Neuronal stem cell (in vitro differentiated cells): ENCODE data around the gene PLEKHA6.
A peak's percentile ranks its signal among the peaks of the same experiment; 100 is the strongest.

Experiments used
- DNase-seq: peaks from one replicate; pipeline ENCODE4 v3.0.0-alpha.2; 2013; ENCODE audit warnings: low spot score
- H2AFZ ChIP-seq: one replicate; pipeline ENCODE4 v1.6.1; 2013; ENCODE audit warnings: mild to moderate bottlenecking, low read length, inconsistent platforms
- H2AK5ac ChIP-seq: 2 replicates; pipeline ENCODE4 v1.6.1; 2013; ENCODE audit warnings: low read depth, mild to moderate bottlenecking, inconsistent platforms, low read length, moderate library complexity, mixed read lengths
- H2BK120ac ChIP-seq: 2 replicates; pipeline ENCODE4 v1.6.1; 2013; ENCODE audit warnings: low read depth, mild to moderate bottlenecking, inconsistent platforms, low read length, moderate library complexity, mixed read lengths
- H2BK12ac ChIP-seq: one replicate; pipeline ENCODE4 v1.6.1; 2013; ENCODE audit warnings: low read length, inconsistent platforms
- H2BK15ac ChIP-seq: 2 replicates; pipeline ENCODE4 v1.6.1; 2013; ENCODE audit warnings: mild to moderate bottlenecking, low read length, inconsistent platforms, mixed read lengths
- H2BK5ac ChIP-seq: one replicate; pipeline ENCODE4 v1.6.1; 2013; ENCODE audit warnings: inconsistent platforms, mild to moderate bottlenecking, low read length, moderate library complexity
- H3K14ac ChIP-seq: one replicate; pipeline ENCODE4 v1.6.1; 2013; ENCODE audit warnings: low read length, inconsistent platforms
- H3K18ac ChIP-seq: 2 replicates; pipeline ENCODE4 v1.6.1; 2013; ENCODE audit warnings: low read length, inconsistent platforms
- H3K23ac ChIP-seq: 2 replicates; pipeline ENCODE4 v1.6.1; 2013; ENCODE audit warnings: low read depth, mild to moderate bottlenecking, mixed read lengths, low read length, inconsistent platforms; ENCODE audit not compliant: poor library complexity
- H3K27ac ChIP-seq: replicated peaks from 3 replicates; pipeline ENCODE4 v1.5.1; 2013; ENCODE audit warnings: low read length, inconsistent platforms
- H3K27me3 ChIP-seq, 3 experiments: 2 replicates each; pipeline ENCODE4 v1.6.1; 2013; ENCODE audit warnings: low read length in 3 of 3, mild to moderate bottlenecking in 2 of 3, inconsistent platforms in 1 of 3, low read depth in 1 of 3, mixed read lengths in 1 of 3, moderate library complexity in 1 of 3; ENCODE audit not compliant: control insufficient read depth in 3 of 3, insufficient read depth in 3 of 3
- H3K36me3 ChIP-seq, 2 donors: replicated peaks in 1 of 2; 2 replicates each; pipeline ENCODE4 v1.6.1; 2013; ENCODE audit warnings: low read length in 2 of 2; ENCODE audit not compliant: control insufficient read depth in 2 of 2, insufficient read depth in 2 of 2
- H3K4ac ChIP-seq: 2 replicates; pipeline ENCODE4 v1.6.1; 2013; ENCODE audit warnings: inconsistent platforms, mild to moderate bottlenecking, low read length, moderate library complexity
- H3K4me1 ChIP-seq, 2 donors: 1 replicate in 1 of 2; 2 replicates in 1 of 2; pipeline ENCODE4 v1.6.1; 2013; ENCODE audit warnings: low read length in 2 of 2, low read depth in 1 of 2; ENCODE audit not compliant: control insufficient read depth in 2 of 2, insufficient read depth in 1 of 2
- H3K4me2 ChIP-seq: one replicate; pipeline ENCODE4 v1.6.1; 2013; ENCODE audit warnings: mild to moderate bottlenecking, low read length, inconsistent platforms; ENCODE audit not compliant: insufficient read depth, poor library complexity, severe bottlenecking
- H3K4me3 ChIP-seq, 2 donors: 2 replicates each; pipeline ENCODE4 v1.5.1; 2013; ENCODE audit warnings: low read length in 2 of 2, mild to moderate bottlenecking in 2 of 2, inconsistent platforms in 1 of 2, moderate library complexity in 1 of 2
- H3K79me1 ChIP-seq: one replicate; pipeline ENCODE4 v1.6.1; 2013; ENCODE audit warnings: low read depth, mild to moderate bottlenecking, inconsistent platforms, low read length, moderate library complexity
- H3K9ac ChIP-seq: one replicate; pipeline ENCODE4 v1.6.1; 2013; ENCODE audit warnings: mild to moderate bottlenecking, low read depth, low read length, inconsistent platforms; ENCODE audit not compliant: poor library complexity
- H3K9me3 ChIP-seq, 2 donors: replicated peaks in 1 of 2; 2 replicates each; pipeline versions ENCODE3 to v1.6.1; 2013; ENCODE audit warnings: low read length in 2 of 2, mild to moderate bottlenecking in 2 of 2, inconsistent platforms in 1 of 2, low read depth in 1 of 2, mixed read lengths in 1 of 2, moderate library complexity in 1 of 2; ENCODE audit not compliant: control insufficient read depth in 2 of 2, insufficient read depth in 1 of 2
- H4K8ac ChIP-seq: one replicate; pipeline ENCODE4 v1.6.1; 2013; ENCODE audit warnings: low read depth, mild to moderate bottlenecking, inconsistent platforms, low read length, moderate library complexity
- H4K91ac ChIP-seq: one replicate; pipeline ENCODE4 v1.6.1; 2013; ENCODE audit warnings: low read length, low read depth, mild to moderate bottlenecking, inconsistent platforms; ENCODE audit not compliant: poor library complexity
- WGBS, 2 donors: extraction: QIAGEN DNeasy Blood & Tissue Kit; methylation state at CpG; one replicate each; pipeline ENCODE4 v1.1.7; 2013; ENCODE audit warnings: missing lambda C conversion rate in 2 of 2, mixed read lengths in 1 of 2; ENCODE audit not compliant: insufficient read length in 2 of 2, insufficient replicate concordance in 1 of 2; ENCODE audit errors: extremely low coverage in 2 of 2; 5-methylcytosine and 5-hydroxymethylcytosine counted together

The PLEKHA6 gene

DNA sequence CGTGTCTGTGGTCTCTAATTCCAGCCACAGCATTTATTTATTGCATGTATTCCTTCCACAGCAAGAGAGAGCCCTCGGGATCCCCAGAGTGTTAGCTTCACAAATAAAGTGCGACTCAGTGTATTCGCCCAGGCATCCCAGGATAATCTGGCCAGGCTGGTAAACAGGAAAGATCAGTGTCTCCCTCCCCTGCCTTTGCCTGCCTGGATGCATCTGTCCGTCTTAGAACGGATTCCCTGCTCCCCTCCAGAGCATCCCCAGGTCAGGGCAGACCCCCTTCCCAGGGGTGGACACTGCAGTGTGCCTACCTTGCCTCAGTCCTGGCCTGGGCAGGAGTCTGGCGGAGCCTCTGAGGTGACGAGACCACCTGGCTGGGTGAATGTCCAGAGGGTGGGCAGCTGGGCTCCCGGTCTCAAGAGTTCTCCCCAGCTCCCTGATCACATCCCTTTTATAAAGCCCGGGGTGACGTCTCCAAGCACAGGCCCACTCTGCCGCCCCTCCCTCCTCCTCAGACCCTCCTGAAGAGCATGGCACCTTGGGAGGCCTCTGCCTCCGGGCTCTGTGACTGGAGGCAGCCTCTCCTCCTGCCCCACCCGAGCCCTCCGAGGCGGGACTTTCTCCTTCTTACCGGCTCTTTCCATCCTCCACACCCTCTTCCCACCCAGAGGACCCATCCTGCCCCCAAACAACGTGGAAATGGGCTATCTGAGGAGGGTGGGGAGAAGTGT lies 163.5 kb downstream of the PLEKHA6 start, which contains the start of gene KISS1:
KISS1 (minus strand) TSS at position 424 of the 728 bp plus-strand sequence. CDS start 3,615 bp downstream, outside the sequence.
- Histone ChIP-seq H3K14ac (no peak within 1 kb of the TSS), H3K4ac (no peak within 1 kb of the TSS), H3K4me3 (peak within 1 kb of the TSS in 1 of 2 donors; percentile 73), H4K8ac (peak within 1 kb of the TSS; percentile 89), H3K23ac (peak within 1 kb of the TSS; percentile 87), H3K27me3 (peaks cover 0 to 70% (median 4%) of the 10 kb centered on the region in 3 experiments), H2BK5ac (no peak within 1 kb of the TSS), H2AFZ (no peak within 1 kb of the TSS), H3K4me2 (no peak within 1 kb of the TSS), H3K79me1 (peaks cover 2% of the 10 kb centered on the region), H3K27ac (no peak within 1 kb of the TSS), H3K4me1 (peaks cover 4 to 5% of the 10 kb centered on the region in 2 donors), H3K18ac (peak within 1 kb of the TSS; percentile 41), H2BK15ac (no peak within 1 kb of the TSS), H3K9ac (peak within 1 kb of the TSS; percentile 68), H2BK120ac (no peak within 1 kb of the TSS), H2BK12ac (no peak within 1 kb of the TSS), H3K36me3 (no peaks in the 10 kb centered on the region), H3K9me3 (peaks cover 0 to 4% of the 10 kb centered on the region in 2 donors), H2AK5ac (no peak within 1 kb of the TSS), H4K91ac (no peak within 1 kb of the TSS)
- WGBS, 2 donors = no CpG with 5 or more reads among the region's 18 CpGs
- no peak for DNase-seq

DNA sequence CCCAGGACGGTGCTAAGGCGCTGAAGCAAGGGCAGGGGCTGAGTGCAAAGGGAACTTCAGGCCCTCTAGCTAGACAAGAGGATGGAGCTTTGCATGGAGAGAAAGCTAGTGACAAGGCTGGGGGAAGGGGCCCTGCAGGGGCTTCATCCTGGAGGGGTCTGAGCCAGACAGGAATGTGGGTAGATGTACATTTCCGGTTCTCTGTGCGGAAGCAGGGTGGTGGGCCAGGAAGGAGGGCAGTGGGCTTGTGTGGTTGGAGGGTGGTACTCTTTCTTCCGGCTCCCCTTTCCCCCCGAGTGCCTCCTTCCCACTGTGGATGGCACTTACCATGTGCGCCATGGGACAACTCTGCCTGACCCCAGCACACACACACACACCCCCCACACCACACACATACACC lies 165.0 kb downstream of the PLEKHA6 start:
- Histone ChIP-seq H3K27me3 (peaks cover 0 to 74% (median 12%) of the 10 kb centered on the region in 3 experiments), H2BK12ac (peak overlapping the region; percentile 85), H3K9ac (no peak overlapping the region), H3K23ac (peak overlapping the region; percentile 87), H2BK120ac (no peak overlapping the region), H3K4me2 (no peak overlapping the region), H2BK15ac (no peak overlapping the region), H3K4me1 (peaks cover 4 to 7% of the 10 kb centered on the region in 2 donors), H4K8ac (no peak overlapping the region), H3K9me3 (peaks cover 0 to 4% of the 10 kb centered on the region in 2 donors), H3K79me1 (peaks cover 2% of the 10 kb centered on the region), H2AK5ac (no peak overlapping the region), H2BK5ac (no peak overlapping the region), H3K36me3 (no peaks in the 10 kb centered on the region), H4K91ac (no peak overlapping the region), H3K18ac (no peak overlapping the region), H3K4ac (no peak overlapping the region), H2AFZ (peak overlapping the region; percentile 49), H3K14ac (peak overlapping the region; percentile 0), H3K4me3 (peak overlapping the region in 1 of 2 donors; percentile 73), H3K27ac (no peak overlapping the region)
- no peak for DNase-seq
- no CpG with 5 or more reads among the region's 7 CpGs for WGBS, 2 donors

DNA sequence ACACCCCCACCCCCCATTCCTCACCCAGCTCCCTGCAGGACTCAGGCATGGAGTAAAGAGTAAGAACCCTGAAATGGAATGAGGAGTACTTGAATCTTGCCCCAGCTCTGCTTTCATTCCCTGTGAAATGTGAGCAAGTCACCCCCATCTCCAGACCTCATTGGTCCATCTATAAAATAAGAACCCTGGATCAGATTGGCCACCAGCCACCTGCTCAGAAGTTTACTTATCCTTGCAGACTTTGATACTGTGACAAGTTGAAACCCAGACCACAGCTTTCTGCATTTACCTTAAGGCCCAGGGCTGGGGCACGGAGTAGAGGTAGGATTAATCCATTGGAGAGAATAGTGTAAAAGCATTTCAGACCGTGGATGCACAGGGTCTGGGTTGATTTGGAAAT lies 165.6 kb downstream of the PLEKHA6 start:
- Histone ChIP-seq H3K9me3 (peaks cover 0 to 4% of the 10 kb centered on the region in 2 donors), H3K18ac (no peak overlapping the region)

DNA sequence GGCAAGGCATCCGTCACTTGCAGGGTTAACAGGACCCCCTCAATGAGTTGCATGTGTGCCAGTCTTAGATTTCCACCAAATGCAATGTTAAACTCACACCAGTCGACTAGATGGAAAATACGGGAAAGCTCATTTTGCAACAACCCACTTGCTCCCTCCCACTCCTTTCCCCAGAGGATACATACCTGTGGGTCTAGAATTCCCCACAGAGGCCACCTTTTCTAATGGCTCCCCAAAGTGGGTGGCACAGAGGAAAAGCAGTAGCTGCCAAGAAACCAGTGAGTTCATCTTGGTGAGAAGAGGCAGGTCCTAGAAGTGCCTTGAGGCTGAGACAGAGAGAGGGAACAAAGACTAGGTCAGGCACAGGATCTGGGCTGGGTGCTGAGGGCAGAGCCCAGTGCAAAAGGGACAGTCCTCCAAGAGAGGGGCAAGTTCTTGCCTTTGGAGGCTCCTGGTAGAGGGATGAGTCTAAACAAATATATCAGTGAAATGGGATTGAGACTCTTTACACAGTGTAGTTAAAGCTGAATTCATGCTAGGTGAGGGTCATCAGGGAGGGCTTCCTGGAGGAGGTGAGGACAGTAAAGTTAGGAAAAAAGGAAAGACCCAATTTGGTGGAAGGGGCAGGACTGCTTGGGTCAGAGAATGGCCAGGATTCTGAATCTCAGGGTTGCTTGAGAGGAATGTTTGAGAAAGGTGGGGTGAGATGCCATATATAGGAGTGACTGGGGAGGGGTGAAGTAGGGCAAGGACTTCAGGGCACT lies 167.0 kb downstream of the PLEKHA6 start:
- no peak overlapping the region for H3K27ac ChIP-seq
- H2BK5ac ChIP-seq = no peak overlapping the region
- H3K4me1 ChIP-seq = peaks cover 4 to 7% of the 10 kb centered on the region in 2 donors
- DNase-seq = no peak
- no peak overlapping the region for H2AFZ ChIP-seq
- no peak overlapping the region for H3K18ac ChIP-seq
- peaks cover 2% of the 10 kb centered on the region for H3K79me1 ChIP-seq
- no peak overlapping the region for H3K4me2 ChIP-seq
- no peak overlapping the region for H2BK12ac ChIP-seq
- no peak overlapping the region for H4K91ac ChIP-seq
- no peak overlapping the region for H2AK5ac ChIP-seq
- no peaks in the 10 kb centered on the region for H3K36me3 ChIP-seq
- no peak overlapping the region for H2BK120ac ChIP-seq
- peaks cover 0 to 4% of the 10 kb centered on the region in 2 donors for H3K9me3 ChIP-seq
- no peak overlapping the region for H3K4me3 ChIP-seq
- no peak overlapping the region for H3K4ac ChIP-seq
- H3K27me3 ChIP-seq = peaks cover 0 to 76% (median 21%) of the 10 kb centered on the region in 3 experiments
- WGBS, 2 donors = no CpG with 5 or more reads among the region's 3 CpGs
- no peak overlapping the region for H3K9ac ChIP-seq
- H3K23ac ChIP-seq = no peak overlapping the region
- H2BK15ac ChIP-seq = no peak overlapping the region
- no peak overlapping the region for H3K14ac ChIP-seq
- H4K8ac ChIP-seq = no peak overlapping the region

More for the DNA sequence above, 165.6 kb downstream of the PLEKHA6 start:
- no peak overlapping the region for H3K23ac ChIP-seq
- no peak overlapping the region for H3K9ac ChIP-seq
- H2AK5ac ChIP-seq = no peak overlapping the region
- no peak overlapping the region for H3K4me2 ChIP-seq
- H2AFZ ChIP-seq = no peak overlapping the region
- no peak for DNase-seq
- H3K27ac ChIP-seq = no peak overlapping the region
- H2BK15ac ChIP-seq = no peak overlapping the region
- H3K4me1 ChIP-seq = peaks cover 4 to 7% of the 10 kb centered on the region in 2 donors
- H4K8ac ChIP-seq = no peak overlapping the region
- H3K14ac ChIP-seq = no peak overlapping the region
- H2BK5ac ChIP-seq = no peak overlapping the region
- H3K27me3 ChIP-seq = peaks cover 0 to 75% (median 18%) of the 10 kb centered on the region in 3 experiments
- peaks cover 2% of the 10 kb centered on the region for H3K79me1 ChIP-seq
- no peak overlapping the region for H2BK12ac ChIP-seq
- H3K4ac ChIP-seq = no peak overlapping the region
- H2BK120ac ChIP-seq = no peak overlapping the region
- H3K4me3 ChIP-seq = no peak overlapping the region
- H4K91ac ChIP-seq = no peak overlapping the region
- WGBS, 2 donors = no CpG with 5 or more reads among the region's 2 CpGs
- no peaks in the 10 kb centered on the region for H3K36me3 ChIP-seq
